HepG2 (cell line): ENCODE results near the gene CLHC1. TPM values are rescaled to one million over a fixed set of nuclear protein-coding genes. Genes with fewer than 3 reads are reported as not detected.

Experiments
- CAMTA2 ChIP-seq: sonication (generic); formaldehyde crosslinking; IDR thresholded peaks from 2 replicates; pipeline ENCODE4 v1.4.0; 2020; ENCODE audit warnings: mild to moderate bottlenecking, missing genetic modification reagents, borderline replicate concordance
- ERF ChIP-seq: IDR thresholded peaks from 2 replicates; pipeline ENCODE4 v1.6.1; 2018; ENCODE audit warnings: missing biosample characterization, missing genetic modification reagents
- FOSL1 ChIP-seq: sonication (generic); formaldehyde crosslinking; IDR thresholded peaks from 2 replicates; pipeline ENCODE4 v1.9.0; 2021; ENCODE audit warnings: missing genetic modification reagents, borderline replicate concordance
- FOXM1 ChIP-seq: sonication (generic); formaldehyde crosslinking; IDR thresholded peaks from 2 replicates; pipeline ENCODE4 v1.5.0; 2020; ENCODE audit warnings: missing genetic modification reagents
- KLF11 ChIP-seq: IDR thresholded peaks from 2 replicates; pipeline ENCODE4 v1.6.1; 2016; ENCODE audit warnings: missing compliant biosample characterization
- MAZ ChIP-seq, 2 experiments: sonication (generic) in 1 of 2; formaldehyde crosslinking in 1 of 2; IDR thresholded peaks; 2 replicates each; pipeline versions ENCODE4 v1.5.0 to v1.6.1; 2012 to 2020; ENCODE audit warnings: low read depth in 2 of 2, mild to moderate bottlenecking in 2 of 2, borderline replicate concordance in 1 of 2, improper control_type of control experiment in 1 of 2, low read length in 1 of 2, missing genetic modification reagents in 1 of 2, moderate library complexity in 1 of 2
- POGZ ChIP-seq: sonication (generic); formaldehyde crosslinking; IDR thresholded peaks from 2 replicates; pipeline ENCODE4 v1.4.0; 2020; ENCODE audit warnings: mild to moderate bottlenecking, missing genetic modification reagents
- RXRA ChIP-seq: sonication (generic); formaldehyde crosslinking; IDR thresholded peaks from 2 replicates; pipeline ENCODE4 v1.5.1; 2020; ENCODE audit warnings: missing genetic modification reagents
- RXRB ChIP-seq: IDR thresholded peaks from 2 replicates; pipeline ENCODE4 v1.6.1; 2016; ENCODE audit warnings: borderline replicate concordance, missing genetic modification reagents, missing compliant biosample characterization
- TAF15 ChIP-seq: fragments of 200-400 bp; formaldehyde crosslinking; IDR thresholded peaks from one replicate; pipeline ENCODE4 v1.6.1; 2018; ENCODE audit warnings: mild to moderate bottlenecking, low read depth, low read length; ENCODE audit not compliant: poor library complexity, severe bottlenecking
- TEAD3 ChIP-seq: optimal IDR thresholded peaks from 2 replicates; pipeline ENCODE3; 2016; ENCODE audit warnings: borderline replicate concordance
- ZNF275 ChIP-seq: sonication (generic); formaldehyde crosslinking; IDR thresholded peaks from 2 replicates; pipeline ENCODE4 v1.8.0; 2022; ENCODE audit warnings: missing genetic modification reagents, mild to moderate bottlenecking, inconsistent platforms, borderline replicate concordance
- ZNF512B ChIP-seq: sonication (generic); formaldehyde crosslinking; IDR thresholded peaks from 2 replicates; pipeline ENCODE4 v1.5.1; 2020; ENCODE audit warnings: missing genetic modification reagents, mild to moderate bottlenecking, borderline replicate concordance
- ZNF720 ChIP-seq: sonication (generic); formaldehyde crosslinking; IDR thresholded peaks from 2 replicates; pipeline ENCODE4 v1.4.0; 2020; ENCODE audit warnings: missing genetic modification reagents
- ZSCAN31 ChIP-seq: sonication (generic); formaldehyde crosslinking; IDR thresholded peaks from 2 replicates; pipeline ENCODE4 v1.5.0; 2020; ENCODE audit warnings: low read depth, mild to moderate bottlenecking, missing genetic modification reagents
- polyA plus RNA-seq, 8 experiments: library from polyadenylated mRNA; depleted of rRNA in 3 of 8; stranded (reverse) in 7 of 8; unstranded in 1 of 8; fragments of >200 nt; fragmentation: Illumina TruSeq in 4 of 8; extraction: Trizol in 4 of 8; gene quantifications; 2 replicates each; pipeline versions ENCODE4 v1.2.1 to v1.2.3, GENCODE V29; 2011 to 2016; ENCODE audit warnings: low read depth in 4 of 8, missing spikeins in 1 of 8, mixed read lengths in 1 of 8; ENCODE audit not compliant: insufficient read depth in 1 of 8
- total RNA-seq, 5 experiments: library from RNA; depleted of rRNA; stranded (reverse); fragments of >200 nt; fragmentation: Illumina TruSeq; extraction: Trizol; gene quantifications; 2 replicates each; pipeline ENCODE4 v1.2.3, GENCODE V29; 2016; ENCODE audit warnings: low read depth in 1 of 5
- TF ChIP-seq, protein P1 (sequence below): sonication (generic); formaldehyde crosslinking; IDR thresholded peaks from 2 replicates; pipeline ENCODE4 v1.9.0; 2021; ENCODE audit warnings: missing genetic modification reagents, mild to moderate bottlenecking, borderline replicate concordance
- TF ChIP-seq, protein P2 (sequence below): sonication (generic); formaldehyde crosslinking; IDR thresholded peaks from 2 replicates; pipeline ENCODE4 v1.9.0; 2021; ENCODE audit warnings: mild to moderate bottlenecking, missing genetic modification reagents
- TF ChIP-seq, protein P3 (sequence below): IDR thresholded peaks from 2 replicates; pipeline ENCODE4 v1.6.1; 2012; ENCODE audit warnings: inconsistent platforms

Gene CLHC1
- total and polyA plus RNA-seq, 2 of the 13 experiments (the other 11 are each of a cell fraction or from before 2014, with no cell fraction given): 9.8 to 12.6 TPM

- TF ChIP-seq, protein P1, sequence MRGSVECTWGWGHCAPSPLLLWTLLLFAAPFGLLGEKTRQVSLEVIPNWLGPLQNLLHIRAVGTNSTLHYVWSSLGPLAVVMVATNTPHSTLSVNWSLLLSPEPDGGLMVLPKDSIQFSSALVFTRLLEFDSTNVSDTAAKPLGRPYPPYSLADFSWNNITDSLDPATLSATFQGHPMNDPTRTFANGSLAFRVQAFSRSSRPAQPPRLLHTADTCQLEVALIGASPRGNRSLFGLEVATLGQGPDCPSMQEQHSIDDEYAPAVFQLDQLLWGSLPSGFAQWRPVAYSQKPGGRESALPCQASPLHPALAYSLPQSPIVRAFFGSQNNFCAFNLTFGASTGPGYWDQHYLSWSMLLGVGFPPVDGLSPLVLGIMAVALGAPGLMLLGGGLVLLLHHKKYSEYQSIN (CRISPR knock-in tag): no peak
- TF ChIP-seq RXRB (CRISPR knock-in tag) (peak; percentile 58; the same call in 1 of the 2 replicates), CAMTA2 (CRISPR knock-in tag) (no peak), ZNF512B (CRISPR knock-in tag) (no peak), KLF11 (CRISPR knock-in tag) (no peak), ZSCAN31 (CRISPR knock-in tag) (no peak), ERF (CRISPR knock-in tag) (no peak), TAF15 (no peak), MAZ (IDR thresholded peaks at IDR 0.05; ENCODE audit: borderline replicate concordance, low read depth, low read length) (no peak), MAZ (CRISPR knock-in tag; IDR thresholded peaks at IDR 0.05; ENCODE audit: low read depth) (no peak), RXRA (CRISPR knock-in tag) (no peak), ZNF275 (no peak), TEAD3 (CRISPR knock-in tag) (peak; percentile 52), POGZ (CRISPR knock-in tag) (peak; percentile 83), FOSL1 (CRISPR knock-in tag) (no peak), ZNF720 (no peak), FOXM1 (peak; percentile 62; the same call in 1 of the 2 replicates)
- TF ChIP-seq, protein P2, sequence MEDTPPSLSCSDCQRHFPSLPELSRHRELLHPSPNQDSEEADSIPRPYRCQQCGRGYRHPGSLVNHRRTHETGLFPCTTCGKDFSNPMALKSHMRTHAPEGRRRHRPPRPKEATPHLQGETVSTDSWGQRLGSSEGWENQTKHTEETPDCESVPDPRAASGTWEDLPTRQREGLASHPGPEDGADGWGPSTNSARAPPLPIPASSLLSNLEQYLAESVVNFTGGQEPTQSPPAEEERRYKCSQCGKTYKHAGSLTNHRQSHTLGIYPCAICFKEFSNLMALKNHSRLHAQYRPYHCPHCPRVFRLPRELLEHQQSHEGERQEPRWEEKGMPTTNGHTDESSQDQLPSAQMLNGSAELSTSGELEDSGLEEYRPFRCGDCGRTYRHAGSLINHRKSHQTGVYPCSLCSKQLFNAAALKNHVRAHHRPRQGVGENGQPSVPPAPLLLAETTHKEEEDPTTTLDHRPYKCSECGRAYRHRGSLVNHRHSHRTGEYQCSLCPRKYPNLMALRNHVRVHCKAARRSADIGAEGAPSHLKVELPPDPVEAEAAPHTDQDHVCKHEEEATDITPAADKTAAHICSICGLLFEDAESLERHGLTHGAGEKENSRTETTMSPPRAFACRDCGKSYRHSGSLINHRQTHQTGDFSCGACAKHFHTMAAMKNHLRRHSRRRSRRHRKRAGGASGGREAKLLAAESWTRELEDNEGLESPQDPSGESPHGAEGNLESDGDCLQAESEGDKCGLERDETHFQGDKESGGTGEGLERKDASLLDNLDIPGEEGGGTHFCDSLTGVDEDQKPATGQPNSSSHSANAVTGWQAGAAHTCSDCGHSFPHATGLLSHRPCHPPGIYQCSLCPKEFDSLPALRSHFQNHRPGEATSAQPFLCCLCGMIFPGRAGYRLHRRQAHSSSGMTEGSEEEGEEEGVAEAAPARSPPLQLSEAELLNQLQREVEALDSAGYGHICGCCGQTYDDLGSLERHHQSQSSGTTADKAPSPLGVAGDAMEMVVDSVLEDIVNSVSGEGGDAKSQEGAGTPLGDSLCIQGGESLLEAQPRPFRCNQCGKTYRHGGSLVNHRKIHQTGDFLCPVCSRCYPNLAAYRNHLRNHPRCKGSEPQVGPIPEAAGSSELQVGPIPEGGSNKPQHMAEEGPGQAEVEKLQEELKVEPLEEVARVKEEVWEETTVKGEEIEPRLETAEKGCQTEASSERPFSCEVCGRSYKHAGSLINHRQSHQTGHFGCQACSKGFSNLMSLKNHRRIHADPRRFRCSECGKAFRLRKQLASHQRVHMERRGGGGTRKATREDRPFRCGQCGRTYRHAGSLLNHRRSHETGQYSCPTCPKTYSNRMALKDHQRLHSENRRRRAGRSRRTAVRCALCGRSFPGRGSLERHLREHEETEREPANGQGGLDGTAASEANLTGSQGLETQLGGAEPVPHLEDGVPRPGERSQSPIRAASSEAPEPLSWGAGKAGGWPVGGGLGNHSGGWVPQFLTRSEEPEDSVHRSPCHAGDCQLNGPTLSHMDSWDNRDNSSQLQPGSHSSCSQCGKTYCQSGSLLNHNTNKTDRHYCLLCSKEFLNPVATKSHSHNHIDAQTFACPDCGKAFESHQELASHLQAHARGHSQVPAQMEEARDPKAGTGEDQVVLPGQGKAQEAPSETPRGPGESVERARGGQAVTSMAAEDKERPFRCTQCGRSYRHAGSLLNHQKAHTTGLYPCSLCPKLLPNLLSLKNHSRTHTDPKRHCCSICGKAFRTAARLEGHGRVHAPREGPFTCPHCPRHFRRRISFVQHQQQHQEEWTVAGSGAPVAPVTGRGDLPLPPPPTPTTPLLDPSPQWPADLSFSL: no peak
- TF ChIP-seq, protein P3, sequence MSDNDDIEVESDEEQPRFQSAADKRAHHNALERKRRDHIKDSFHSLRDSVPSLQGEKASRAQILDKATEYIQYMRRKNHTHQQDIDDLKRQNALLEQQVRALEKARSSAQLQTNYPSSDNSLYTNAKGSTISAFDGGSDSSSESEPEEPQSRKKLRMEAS: no peak
Measured at GRCh38 chr2:55180374-55180773, 51.7 kb downstream of the CLHC1 start (continued).
